HUES6 (cell line): ENCODE measurements around the gene GNB1L.

Experiments used
- H3K27ac ChIP-seq: 2 replicates; pipeline ENCODE4 v1.7.0; 2013; ENCODE audit warnings: low read depth, mild to moderate bottlenecking, low read length, inconsistent platforms
- H3K27me3 ChIP-seq: 2 replicates; pipeline ENCODE4 v1.6.1; 2013; ENCODE audit warnings: low read length; ENCODE audit not compliant: control insufficient read depth, insufficient read depth
- H3K36me3 ChIP-seq: 2 replicates; pipeline ENCODE4 v1.6.1; 2013; ENCODE audit warnings: low read length; ENCODE audit not compliant: control insufficient read depth, insufficient read depth
- H3K4me1 ChIP-seq: 2 replicates; pipeline ENCODE4 v1.6.1; 2013; ENCODE audit warnings: low read length; ENCODE audit not compliant: control insufficient read depth, insufficient read depth
- H3K4me3 ChIP-seq: 2 replicates; pipeline ENCODE4 v1.5.1; 2013; ENCODE audit warnings: low read depth, low read length
- H3K9ac ChIP-seq: one replicate; pipeline ENCODE4 v1.6.1; 2013; ENCODE audit warnings: mild to moderate bottlenecking, low read length
- H3K9me3 ChIP-seq: 2 replicates; pipeline ENCODE4 v1.6.1; 2013; ENCODE audit warnings: low read depth, low read length; ENCODE audit not compliant: control insufficient read depth, insufficient read depth

The GNB1L gene

DNA sequence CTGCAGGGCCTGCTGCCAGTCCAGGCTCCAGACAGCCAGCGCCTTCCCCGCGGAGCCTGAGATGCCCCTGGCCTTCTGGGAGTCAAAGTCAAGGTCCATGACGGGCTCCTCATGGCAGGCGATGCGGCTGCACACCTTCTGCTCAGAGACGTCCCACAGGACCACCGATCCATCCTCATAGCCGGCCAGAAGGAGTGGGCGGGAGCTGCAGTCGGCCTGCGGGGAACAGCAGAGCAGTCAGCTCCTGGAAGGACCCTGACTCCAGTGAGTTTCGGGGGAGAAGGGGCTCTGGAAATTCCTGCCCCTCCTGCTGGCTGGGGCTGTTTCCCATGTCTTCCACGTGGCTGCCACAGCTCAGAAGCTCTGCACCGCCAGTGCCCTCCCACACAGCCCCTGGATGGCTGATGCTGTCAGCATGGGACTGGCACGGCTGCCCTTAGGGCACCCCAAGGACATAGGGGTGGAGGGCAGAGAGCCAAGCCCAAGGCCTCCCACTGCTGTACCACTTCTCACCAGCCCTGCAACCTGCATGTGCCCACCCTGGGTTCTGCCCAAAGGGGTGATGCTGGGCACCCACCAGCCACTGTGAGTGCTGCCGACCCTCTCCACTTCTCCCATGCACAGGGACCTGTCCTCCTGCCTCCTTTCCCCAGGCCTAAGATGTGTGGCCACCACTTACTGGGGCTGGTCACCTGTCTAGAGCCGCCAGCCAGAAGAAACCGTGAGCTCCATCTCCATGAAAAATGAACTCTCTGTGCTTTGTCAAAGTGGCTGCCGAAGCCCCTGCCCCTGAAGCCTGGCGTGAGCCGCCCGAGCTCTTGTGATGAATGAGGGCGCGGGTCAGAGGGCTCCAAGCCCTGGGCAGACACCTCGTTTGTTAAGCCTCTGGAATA, 52.4 kb downstream of the GNB1L start:
- Histone ChIP-seq H3K27ac (no peak overlapping the region), H3K9ac (no peak overlapping the region), H3K27me3 (no peaks in the 10 kb centered on the region), H3K4me1 (peaks cover 12% of the 10 kb centered on the region; the same call in 1 of the 2 replicates), H3K4me3 (no peak overlapping the region), H3K36me3 (peaks cover 7% of the 10 kb centered on the region), H3K9me3 (no peaks in the 10 kb centered on the region)

DNA sequence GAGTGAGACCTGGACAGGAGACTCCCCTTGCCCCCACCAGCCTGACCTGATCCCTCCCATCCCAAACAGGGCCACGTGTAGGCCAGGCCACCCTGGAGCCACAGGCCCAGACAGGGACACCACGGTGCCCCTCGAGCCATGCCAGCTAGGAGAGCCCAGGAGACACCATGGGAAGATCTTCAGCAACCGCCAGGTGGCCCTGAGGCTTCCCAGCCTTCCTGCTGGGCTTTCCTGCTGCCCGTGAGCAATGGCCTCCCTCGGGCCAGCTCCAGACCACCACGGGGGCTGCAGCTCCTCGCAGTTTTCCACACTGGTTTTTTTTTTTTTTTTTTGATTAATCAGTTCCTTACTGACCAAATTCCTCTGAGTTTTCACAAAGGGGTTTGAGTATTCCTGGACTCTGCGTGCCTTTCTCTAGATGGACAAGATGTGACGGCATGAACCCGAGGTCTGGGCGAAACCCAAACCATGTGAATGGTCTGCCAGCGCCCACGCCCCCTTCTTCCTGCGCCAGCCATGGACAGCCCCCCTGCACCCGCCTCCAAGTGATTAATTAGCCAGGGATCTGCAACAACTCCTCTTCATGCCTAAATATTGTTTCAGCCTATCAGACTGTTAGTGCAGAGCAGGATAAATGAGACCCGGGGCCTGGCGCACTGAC, 53.2 kb downstream of the GNB1L start:
- Histone ChIP-seq H3K4me1 (peaks cover 8% of the 10 kb centered on the region; the same call in 1 of the 2 replicates), H3K36me3 (peaks cover 7% of the 10 kb centered on the region), H3K4me3 (no peak overlapping the region), H3K27ac (no peak overlapping the region), H3K9me3 (no peaks in the 10 kb centered on the region), H3K27me3 (no peaks in the 10 kb centered on the region), H3K9ac (no peak overlapping the region)

DNA sequence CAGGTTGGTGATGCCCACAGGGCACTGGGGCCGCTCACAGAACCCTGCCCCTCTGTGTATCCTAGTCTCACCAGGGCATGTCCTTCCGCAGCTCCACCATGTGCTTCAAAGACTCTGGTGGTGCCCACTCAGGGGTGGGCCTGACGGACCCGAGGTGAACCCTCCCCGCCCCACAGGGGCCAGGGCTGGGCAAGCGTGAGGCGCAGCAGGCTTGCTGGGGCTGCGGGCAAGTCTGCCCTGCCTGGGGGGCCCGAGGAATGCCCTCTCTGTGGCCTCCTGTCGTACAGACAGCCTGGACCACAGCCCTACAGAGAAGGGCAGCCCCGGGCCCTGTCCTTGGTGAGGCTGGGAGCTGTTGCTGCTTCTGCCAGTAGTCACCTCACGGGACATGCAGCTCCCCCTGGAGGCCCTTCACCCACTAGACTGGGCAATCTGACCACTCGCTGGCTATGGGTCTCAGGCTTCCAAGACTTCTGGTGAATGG, 53.9 kb downstream of the GNB1L start:
- Histone ChIP-seq H3K27me3 (no peaks in the 10 kb centered on the region), H3K27ac (no peak overlapping the region), H3K9ac (no peak overlapping the region), H3K36me3 (peaks cover under 1% of the 10 kb centered on the region; the same call in 1 of the 2 replicates), H3K4me3 (no peak overlapping the region), H3K9me3 (no peaks in the 10 kb centered on the region), H3K4me1 (peaks cover 6% of the 10 kb centered on the region; the same call in 1 of the 2 replicates)

DNA sequence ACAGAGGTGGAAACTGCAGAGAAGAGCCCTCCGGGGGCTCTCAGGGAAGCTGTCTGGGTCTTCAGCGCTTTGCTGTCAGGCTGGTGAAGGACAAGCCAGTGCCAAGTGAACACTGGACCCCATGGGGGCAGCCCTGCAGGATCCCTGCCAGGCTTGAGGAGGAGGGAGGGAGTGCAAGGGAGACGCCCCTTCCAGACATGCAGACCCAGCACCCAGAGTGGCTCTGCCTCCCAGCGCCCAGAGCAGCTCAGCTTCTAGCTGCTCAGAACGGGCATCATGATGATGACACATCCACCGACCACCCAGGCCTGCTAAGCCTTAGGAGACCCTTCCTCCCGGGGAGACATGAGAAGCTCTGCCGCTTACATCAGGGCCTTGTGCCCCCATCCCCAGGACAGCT, 54.4 kb downstream of the GNB1L start:
- H3K9me3 ChIP-seq: no peaks in the 10 kb centered on the region
- no peak overlapping the region for H3K27ac ChIP-seq
- no peak overlapping the region for H3K9ac ChIP-seq
- no peaks in the 10 kb centered on the region for H3K27me3 ChIP-seq
- no peak overlapping the region for H3K4me3 ChIP-seq
- peaks cover 6% of the 10 kb centered on the region; the same call in 1 of the 2 replicates for H3K4me1 ChIP-seq
- no peaks in the 10 kb centered on the region; the same call in 1 of the 2 replicates for H3K36me3 ChIP-seq

DNA sequence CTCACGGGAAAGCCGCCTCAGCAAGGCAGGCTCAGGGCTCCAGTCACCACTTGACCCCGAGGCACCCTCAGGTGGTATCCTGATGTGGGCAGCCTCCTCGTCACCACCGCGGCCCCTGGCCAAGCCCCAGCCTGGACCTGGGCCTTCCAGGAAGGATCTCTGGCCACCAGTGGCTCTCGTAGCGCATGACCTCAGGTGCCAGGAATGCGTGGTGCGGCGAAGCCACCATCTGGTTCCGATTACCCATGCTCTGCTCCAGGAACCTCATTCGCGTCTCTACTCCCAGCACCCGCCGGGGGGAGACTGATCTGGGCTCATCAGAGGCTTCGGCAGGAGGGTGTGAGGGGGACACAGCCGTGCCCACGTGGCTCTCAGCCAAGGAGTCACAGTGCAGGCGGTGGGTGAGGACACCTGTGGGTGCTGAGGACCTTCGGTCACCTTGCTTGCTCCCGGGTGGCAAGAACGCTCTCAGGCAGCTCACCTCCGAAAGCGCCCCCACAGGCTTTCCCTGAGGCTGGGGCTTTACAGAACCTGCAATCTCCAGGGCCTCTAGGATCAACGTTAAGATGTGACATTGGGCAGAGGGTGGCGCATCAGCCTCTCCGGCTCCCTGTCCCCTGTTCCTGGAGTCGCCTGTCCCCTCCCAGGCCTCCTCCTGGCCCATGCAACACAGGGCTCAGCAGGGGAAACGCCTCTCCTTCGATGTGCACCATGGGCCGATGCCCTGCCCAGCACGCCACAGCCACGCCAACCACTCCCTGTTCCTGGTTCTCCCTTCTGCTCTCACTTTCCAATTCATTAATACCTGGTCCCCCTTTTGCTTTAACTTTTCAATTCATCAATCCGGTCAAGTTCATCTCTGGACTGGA, 55.1 kb downstream of the GNB1L start:
- peaks cover 6% of the 10 kb centered on the region; the same call in 1 of the 2 replicates for H3K4me1 ChIP-seq
- no peaks in the 10 kb centered on the region; the same call in 1 of the 2 replicates for H3K36me3 ChIP-seq
- H3K9ac ChIP-seq: no peak overlapping the region
- no peak overlapping the region for H3K4me3 ChIP-seq
- H3K9me3 ChIP-seq: no peaks in the 10 kb centered on the region
- H3K27me3 ChIP-seq: no peaks in the 10 kb centered on the region
- no peak overlapping the region for H3K27ac ChIP-seq

DNA sequence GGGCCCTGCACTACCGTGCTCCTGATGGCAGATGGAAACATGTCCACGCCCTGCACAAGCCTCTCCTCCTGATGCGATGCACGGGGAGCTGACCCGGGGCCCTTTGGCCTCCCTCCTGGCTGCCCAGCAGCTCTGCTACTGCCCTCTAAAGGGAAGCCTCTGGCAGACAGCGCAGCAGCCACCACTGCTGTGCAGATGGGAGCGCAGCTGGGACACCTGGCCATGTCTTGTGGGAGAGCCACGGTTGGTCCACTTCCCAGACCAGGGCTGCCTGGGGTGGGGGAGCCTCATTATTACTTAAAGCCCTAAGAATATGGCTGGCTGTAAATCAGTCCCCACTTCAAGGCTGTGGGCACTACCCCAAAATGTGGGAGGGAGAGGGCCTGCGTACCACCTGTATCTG, 55.8 kb downstream of the GNB1L start:
- Histone ChIP-seq H3K27me3 (no peaks in the 10 kb centered on the region), H3K4me1 (peaks cover 6% of the 10 kb centered on the region; the same call in 1 of the 2 replicates), H3K4me3 (no peak overlapping the region), H3K36me3 (no peaks in the 10 kb centered on the region; the same call in 1 of the 2 replicates), H3K9me3 (no peaks in the 10 kb centered on the region), H3K27ac (no peak overlapping the region), H3K9ac (no peak overlapping the region)

DNA sequence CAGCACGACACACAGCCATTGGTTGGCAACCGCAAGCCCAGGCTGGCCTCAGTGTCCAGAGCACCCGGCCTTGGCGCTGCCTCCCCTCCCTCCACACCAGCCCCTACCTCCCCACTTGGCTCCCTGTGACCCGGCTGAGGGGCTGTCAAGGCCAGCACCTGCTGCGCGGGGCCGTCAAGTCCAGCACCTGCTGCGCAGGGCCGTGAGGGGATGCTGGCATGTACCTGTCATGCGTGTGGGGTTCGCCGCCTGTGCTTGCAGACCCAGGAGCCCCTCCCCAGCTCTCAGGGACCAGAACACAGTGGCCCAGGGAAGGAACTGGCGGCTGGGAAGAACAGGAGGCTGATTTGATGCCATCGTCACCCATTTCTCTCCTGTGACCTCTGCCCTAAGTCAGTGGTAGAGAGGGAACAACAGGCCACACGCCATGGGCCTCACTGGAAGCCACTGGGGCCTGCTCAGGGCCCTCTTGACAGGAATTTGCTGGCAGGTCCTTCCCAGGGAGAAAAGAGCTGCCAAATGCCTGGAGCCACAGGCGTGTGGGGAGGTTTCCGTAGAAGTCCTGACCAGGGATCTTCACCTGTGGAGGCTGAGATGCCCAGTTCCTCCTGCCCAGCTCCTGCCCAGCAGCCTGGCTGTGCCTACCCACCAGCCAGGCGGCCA, 56.5 kb downstream of the GNB1L start:
- H3K27ac ChIP-seq: no peak overlapping the region
- no peak overlapping the region for H3K4me3 ChIP-seq
- H3K9ac ChIP-seq: no peak overlapping the region

DNA sequence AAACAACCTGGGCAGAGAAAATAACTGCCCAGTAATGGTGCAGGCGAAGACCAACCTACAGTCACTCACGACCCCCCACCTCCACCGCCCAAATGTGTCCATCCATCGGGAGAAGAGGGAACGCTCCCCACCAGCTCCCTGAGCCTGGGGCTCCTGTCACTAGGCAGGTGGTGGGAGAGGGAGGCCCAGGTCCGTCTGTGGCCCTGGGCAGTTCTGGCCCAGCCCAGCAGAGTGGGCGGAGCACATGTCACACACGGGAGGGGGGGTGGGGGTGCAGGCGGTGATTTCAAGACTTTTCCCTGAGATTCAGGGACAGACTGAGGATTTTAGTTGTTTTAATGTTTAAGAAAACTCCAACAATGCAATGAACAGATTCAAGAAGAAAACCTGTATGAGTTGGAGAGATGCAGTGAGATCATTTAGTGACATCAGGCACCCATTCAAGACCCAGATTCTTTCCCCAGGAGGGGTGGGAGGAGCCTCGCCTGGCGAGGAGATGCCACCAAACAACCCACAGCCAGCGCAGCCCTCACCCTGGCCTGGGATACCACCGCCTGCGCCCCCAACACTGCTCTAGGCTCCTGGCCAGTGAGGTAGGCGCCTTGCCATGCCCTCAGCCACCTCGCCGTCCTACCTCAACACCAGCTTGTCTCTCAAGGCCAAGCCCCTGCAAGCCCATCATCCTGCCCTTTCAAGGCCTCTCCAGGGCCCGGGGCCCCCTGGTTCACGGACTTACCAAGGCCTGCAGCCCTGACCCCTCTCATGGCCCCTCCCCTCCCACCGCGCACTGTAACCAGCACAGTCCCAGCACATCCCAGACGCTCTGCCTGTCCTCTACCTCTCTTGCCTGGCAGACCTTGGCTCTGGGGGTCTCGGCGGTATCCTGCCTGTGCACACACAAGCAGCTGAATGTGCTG, 57.3 kb downstream of the GNB1L start:
- H3K4me3 ChIP-seq: no peak overlapping the region
- no peaks in the 10 kb centered on the region; the same call in 1 of the 2 replicates for H3K36me3 ChIP-seq
- no peaks in the 10 kb centered on the region for H3K27me3 ChIP-seq
- peaks cover 6% of the 10 kb centered on the region; the same call in 1 of the 2 replicates for H3K4me1 ChIP-seq
- 0 out of 2 replicates have a peak, but pooled peaks cover 3% of the 10 kb centered on the region for H3K9me3 ChIP-seq
- no peak overlapping the region for H3K9ac ChIP-seq
- H3K27ac ChIP-seq: no peak overlapping the region

More for the DNA sequence above, 56.5 kb downstream of the GNB1L start:
- no peaks in the 10 kb centered on the region for H3K27me3 ChIP-seq
- H3K36me3 ChIP-seq: no peaks in the 10 kb centered on the region; the same call in 1 of the 2 replicates
- peaks cover 6% of the 10 kb centered on the region; the same call in 1 of the 2 replicates for H3K4me1 ChIP-seq
- H3K9me3 ChIP-seq: no peaks in the 10 kb centered on the region

DNA sequence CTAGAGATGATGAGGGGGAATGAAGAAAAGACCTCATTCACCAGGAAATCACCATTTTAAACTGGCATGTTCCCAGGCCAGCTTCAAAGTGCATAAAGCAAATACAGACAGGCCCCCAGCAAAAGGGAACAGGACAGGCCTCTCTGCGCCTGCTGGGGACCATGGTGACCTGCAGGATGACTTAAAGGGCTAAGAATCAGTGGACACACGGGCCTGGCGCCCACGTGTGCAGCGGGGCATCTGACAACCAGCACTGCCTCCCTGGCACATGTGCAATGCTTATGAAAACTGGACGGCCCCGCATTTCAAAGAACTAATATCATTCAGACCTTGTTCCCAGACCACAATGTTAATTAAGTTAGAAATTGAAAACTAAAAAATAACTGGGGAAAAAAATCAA, 58.5 kb downstream of the GNB1L start:
- Histone ChIP-seq H3K4me3 (no peak overlapping the region), H3K9me3 (0 out of 2 replicates have a peak, but pooled peaks cover 3% of the 10 kb centered on the region), H3K9ac (no peak overlapping the region), H3K4me1 (peaks cover 6% of the 10 kb centered on the region; the same call in 1 of the 2 replicates), H3K27ac (no peak overlapping the region), H3K27me3 (no peaks in the 10 kb centered on the region), H3K36me3 (no peaks in the 10 kb centered on the region; the same call in 1 of the 2 replicates)
